Stimulated activated CD8-positive, alpha-beta memory T cell treated with anti-CD3 and anti-CD28 coated beads, Interleukin-12 subunit alpha, Interleukin-12 subunit beta, amount 100 ng/mL, for 24 hours (primary cell): ENCODE measurements around the gene CMC2.

Experiments used
- DNase-seq: peaks from one replicate; pipeline ENCODE4 v3.0.0-alpha.2; 2020; ENCODE audit errors: extremely low read depth

The CMC2 gene

DNA sequence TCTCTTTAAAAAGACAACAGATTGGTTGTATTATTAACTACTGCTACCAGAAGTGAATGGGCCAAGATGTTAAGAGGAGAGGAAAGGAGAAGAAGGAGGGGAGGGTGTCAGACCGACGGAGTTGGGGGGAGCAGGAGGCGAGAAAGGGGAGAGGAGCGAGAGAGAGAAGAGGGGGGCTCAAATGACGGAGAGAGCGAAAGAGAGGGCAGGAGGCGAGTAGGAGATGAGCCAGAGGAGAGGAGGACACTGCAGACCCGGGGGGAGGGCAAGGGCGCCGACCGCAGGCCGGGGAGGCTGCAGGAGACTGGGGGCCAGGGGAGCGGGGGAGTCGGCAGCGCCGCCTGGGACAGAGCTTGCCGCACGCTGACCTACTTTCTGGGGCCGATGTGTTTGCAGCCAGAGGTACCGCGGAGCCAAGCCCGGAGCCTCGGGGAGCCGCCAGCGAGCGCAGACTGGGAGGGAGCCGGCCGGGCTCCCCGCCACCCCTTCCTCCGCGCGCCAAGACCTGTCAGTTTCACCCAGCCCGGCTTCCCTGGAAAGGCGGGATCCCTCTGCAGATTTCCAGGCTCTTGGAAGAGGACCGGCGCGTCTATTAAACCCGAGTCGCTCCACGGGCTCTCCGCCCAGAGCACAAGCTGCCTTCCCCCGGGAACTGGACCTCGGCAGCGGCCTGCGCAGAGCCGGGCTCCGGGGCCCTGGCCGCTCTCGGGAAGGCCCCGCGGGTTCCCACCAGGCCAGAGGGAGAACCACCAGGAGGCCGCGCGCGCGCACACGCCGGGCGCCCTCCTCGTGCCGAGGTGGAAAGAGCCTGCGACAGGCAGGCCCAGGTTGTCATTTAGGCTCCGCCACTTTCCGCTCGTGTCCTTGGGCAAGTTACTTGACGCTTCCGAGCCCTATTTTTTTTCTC lies 74.6 kb downstream of the CMC2 start:
- no peak for DNase-seq

GRCh38 chr16:80924372-80924978 lies 82.2 kb downstream of the CMC2 start:
- no peak for DNase-seq

DNA sequence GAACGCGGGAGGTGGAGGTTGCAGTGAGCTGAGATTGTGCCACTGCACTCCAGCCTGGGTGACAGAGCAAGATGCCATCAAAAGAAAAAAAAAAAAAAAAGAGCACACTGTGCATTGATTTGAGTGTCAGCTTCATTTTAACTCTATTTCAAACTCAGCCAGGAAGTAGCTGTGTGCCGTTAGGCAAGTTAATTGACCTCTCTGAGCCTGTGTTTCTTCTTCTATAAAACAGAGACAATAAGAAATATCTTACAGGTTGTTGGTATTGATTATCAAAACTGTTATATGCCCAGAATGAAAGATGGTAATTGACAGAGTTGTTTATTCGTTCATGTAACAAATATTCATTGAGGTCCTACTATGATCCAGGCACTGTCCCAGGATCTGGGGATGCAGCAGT lies 83.3 kb downstream of the CMC2 start:
- no peak for DNase-seq
